GM12874 (cell line): ENCODE data around the gene NINJ2.

Experiments
- TF ChIP-seq, protein P1 (sequence below): IDR thresholded peaks from 2 replicates; pipeline ENCODE4 v1.5.1; 2011; ENCODE audit warnings: low read depth, mild to moderate bottlenecking, control low read depth, low read length, moderate library complexity; ENCODE audit not compliant: insufficient read depth

Gene NINJ2, protein sequence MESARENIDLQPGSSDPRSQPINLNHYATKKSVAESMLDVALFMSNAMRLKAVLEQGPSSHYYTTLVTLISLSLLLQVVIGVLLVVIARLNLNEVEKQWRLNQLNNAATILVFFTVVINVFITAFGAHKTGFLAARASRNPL

DNA sequence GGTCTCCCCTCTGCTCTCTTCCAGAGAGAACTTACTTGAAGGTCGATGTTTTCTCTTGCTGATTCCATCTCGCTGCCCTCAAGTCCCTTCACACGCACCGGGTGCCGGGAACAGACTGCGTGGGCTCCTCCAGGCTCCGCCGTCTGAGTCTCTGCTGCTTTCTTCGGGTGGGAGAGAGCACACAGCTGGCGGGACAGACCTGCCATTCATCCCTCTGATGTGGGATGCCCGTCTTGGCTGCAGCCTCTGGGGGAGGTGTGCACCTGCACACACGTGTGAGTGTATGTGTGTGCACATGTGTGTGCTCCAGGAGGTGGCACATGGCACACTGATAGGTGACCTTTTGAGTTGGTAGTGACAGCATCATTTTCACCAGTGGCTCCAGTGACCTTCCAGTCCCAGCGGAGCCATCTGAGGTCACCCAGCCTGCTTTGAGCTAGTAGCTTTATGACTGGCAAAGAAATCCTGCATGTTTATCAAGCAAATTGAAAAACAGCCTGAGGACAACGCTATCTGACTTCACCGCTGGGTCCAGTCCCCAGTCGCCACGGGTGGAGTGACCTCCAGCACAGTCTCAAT is at the start of gene NINJ2:
Gene NINJ2, minus strand, starts transcription at position 153 of the 579 bp plus-strand sequence. Its CDS starts 85 bp downstream, at position 68.
- TF ChIP-seq, protein P1, sequence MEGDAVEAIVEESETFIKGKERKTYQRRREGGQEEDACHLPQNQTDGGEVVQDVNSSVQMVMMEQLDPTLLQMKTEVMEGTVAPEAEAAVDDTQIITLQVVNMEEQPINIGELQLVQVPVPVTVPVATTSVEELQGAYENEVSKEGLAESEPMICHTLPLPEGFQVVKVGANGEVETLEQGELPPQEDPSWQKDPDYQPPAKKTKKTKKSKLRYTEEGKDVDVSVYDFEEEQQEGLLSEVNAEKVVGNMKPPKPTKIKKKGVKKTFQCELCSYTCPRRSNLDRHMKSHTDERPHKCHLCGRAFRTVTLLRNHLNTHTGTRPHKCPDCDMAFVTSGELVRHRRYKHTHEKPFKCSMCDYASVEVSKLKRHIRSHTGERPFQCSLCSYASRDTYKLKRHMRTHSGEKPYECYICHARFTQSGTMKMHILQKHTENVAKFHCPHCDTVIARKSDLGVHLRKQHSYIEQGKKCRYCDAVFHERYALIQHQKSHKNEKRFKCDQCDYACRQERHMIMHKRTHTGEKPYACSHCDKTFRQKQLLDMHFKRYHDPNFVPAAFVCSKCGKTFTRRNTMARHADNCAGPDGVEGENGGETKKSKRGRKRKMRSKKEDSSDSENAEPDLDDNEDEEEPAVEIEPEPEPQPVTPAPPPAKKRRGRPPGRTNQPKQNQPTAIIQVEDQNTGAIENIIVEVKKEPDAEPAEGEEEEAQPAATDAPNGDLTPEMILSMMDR, result no peak

DNA sequence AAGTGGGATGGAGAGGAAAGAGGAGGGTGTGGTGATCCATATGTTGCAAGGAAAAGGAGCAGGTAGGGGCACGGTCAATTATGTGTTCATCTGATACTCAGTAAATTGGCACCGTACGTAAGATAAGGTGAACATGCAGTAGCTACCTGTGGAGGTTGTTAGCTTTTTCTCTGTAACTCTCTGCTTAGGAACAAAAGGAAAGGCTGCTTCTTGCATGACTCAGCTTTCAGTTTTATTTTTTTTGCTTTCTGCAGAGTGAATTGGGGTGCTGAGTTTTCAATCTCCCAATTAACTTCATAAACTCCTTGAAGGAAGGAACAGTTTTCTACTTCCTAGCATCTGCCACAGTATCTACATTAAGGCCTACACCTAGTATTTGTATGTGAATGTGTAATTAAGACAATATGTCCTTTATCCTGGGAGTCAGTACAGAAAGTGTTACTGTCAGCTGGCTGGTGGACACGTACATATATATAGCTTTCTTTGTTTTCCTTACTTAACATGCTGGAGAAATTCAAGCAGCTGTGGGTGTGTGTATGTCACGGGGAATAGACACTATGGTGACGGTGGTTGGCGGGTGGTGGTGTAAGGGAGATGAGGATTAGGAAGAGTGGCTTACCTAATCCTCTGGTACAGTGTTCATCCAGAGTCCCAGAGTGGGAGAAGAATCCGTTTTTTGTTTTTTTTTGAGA is 49.1 kb upstream of the NINJ2 start:
- TF ChIP-seq, protein P1, result no peak

DNA sequence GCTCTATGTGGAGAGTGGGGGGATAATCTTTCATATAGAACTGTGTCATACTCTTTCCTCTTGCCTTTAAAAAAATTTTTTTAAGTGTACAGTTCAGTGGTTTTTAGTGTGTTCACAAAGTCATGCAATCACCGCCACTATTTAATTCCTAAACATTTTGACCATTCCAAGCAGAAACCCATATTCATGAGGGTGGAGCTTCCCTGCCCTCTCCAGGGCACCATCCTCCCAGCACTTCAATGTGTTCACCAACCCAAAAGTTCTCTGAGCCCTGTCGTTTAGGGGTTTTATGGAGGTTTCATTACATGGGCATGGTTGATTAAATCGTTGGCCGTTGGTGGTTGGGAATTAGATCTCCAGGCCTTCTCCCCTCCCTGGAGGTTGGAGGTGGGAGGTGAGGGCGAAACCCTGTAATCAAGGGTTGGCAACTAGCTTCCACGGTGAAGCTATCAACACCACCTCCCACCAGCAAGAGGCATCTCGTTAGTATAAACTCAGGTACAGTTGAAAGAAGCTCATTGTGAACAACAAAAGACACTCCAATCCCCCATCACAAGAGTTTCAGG is 46.3 kb upstream of the NINJ2 start:
- TF ChIP-seq, protein P1, result no peak

DNA sequence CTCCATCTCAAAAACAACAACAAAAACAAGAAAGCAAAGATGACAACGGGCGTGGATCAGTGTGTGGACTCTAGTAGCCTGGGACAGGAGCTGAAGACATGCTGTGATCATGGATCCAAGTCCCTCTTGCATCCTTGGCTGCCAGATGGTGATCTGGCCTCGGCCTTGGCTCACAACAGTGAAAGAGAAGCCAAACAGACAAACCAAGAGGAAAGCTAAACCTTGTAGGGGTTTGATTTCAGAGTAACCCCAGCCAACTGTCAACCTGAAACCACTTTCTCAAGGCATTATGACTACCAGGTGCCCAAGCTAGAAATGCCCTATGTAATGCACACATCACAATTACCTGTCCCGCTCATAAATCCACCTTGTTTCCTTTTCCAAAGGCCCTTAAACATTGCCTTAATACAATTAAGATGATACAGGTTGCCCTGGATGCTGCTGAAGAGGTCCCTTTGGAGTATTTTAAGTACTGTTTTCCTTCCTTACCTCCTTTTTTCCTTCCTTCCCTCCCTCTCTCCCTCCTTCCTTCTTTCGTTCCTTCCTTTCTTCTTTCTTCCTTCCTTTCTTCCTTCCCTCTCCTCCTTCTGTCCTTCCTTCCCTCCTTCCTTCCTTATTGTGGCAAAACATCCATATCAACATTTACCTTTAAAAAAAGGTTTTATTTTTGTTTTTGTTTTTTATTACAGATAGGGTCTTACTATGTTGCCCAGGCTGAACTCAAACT is 41.4 kb upstream of the NINJ2 start:
- TF ChIP-seq, protein P1, result no peak

DNA sequence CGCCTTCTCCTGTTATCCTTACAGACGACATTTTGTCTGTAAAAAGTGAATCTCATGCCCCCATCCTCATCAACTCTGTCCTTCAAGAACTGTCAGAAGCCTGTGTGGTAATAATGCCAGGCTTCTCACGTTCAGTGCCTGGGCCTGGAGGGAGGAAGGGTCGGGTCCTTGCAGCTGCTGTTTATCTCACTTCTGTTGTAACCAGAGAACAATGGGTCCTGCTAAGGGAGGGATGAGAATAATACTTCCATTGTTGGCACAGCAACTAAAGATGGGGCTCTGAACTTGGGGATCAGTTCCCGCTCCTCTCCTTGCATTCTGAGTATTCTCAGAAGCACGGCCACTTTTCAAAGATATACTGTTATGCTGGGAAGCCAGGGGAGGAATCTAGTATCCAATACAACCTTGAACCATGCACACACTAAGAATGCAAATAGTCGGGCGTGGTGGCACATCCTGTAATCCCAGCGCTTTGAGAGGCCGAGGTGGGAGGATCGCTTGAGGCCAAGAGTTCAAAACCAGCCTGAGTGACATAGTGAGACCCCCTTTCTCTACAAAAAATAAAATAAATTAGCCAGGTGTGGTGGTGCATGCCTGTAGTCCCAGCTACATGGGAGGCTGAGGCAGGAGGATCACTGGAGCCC is 38.8 kb upstream of the NINJ2 start:
- TF ChIP-seq, protein P1, result no peak

DNA sequence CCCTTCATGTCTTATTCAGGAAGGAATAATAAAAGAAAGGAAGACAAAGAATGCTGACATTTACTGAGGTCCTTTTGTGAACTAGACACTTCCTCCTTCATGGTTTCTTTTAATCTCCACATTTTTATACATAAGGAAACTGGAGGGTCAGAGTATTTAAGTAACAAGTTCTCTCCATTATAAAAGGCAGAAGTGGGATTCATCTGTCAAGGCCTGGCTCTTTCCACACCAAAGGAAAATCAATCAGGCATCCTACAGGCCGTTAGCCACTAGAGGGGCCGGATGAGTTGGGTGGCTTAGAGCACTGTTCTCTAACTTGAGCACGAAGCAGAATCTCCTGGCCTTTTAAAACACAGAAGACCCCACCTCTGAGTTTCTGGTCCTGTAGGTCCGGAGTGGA is 36.8 kb upstream of the NINJ2 start:
- TF ChIP-seq, protein P1, result no peak
